Osteoblast (primary cell): ENCODE results near the gene PLEKHG5. TPM values are rescaled to one million over a fixed set of nuclear protein-coding genes. Genes with fewer than 3 reads are reported as not detected.
"Not testable (repeated sequence)": the region's sequence is repeated elsewhere in the genome, so short reads cannot be mapped to it uniquely, and the experiment has no call there.

Source experiments
- DNase-seq: peaks from one replicate; pipeline ENCODE4 v3.0.0; 2011; ENCODE audit warnings: low spot score, mixed read lengths; ENCODE audit not compliant: insufficient read length; ENCODE audit errors: missing footprints
- H2AFZ ChIP-seq: 2 replicates; pipeline ENCODE4 v1.6.0; 2011; ENCODE audit warnings: mild to moderate bottlenecking, low read length
- H3K27ac ChIP-seq: 2 replicates; pipeline ENCODE4 v1.5.1; 2011; ENCODE audit warnings: mild to moderate bottlenecking, low read depth, low read length, moderate library complexity
- H3K27me3 ChIP-seq: 2 replicates; pipeline ENCODE4 v1.6.0; 2012; ENCODE audit warnings: mild to moderate bottlenecking, control low read depth, inconsistent platforms, low read length, moderate library complexity; ENCODE audit not compliant: insufficient read depth
- H3K36me3 ChIP-seq: 2 replicates; pipeline ENCODE4 v1.5.1; 2011; ENCODE audit warnings: mild to moderate bottlenecking, low read length, control low read depth, moderate library complexity; ENCODE audit not compliant: insufficient read depth
- H3K4me1 ChIP-seq: 2 replicates; pipeline ENCODE4 v1.5.1; 2011; ENCODE audit warnings: mild to moderate bottlenecking, low read length, control low read depth, moderate library complexity; ENCODE audit not compliant: insufficient read depth
- H3K4me2 ChIP-seq: 2 replicates; pipeline ENCODE4 v1.6.0; 2011; ENCODE audit warnings: mild to moderate bottlenecking, low read length; ENCODE audit not compliant: insufficient read depth
- H3K4me3 ChIP-seq: fragments of 200-600 bp; sonication (generic); 3 replicates; pipeline ENCODE4 v1.5.1; 2012; ENCODE audit warnings: mild to moderate bottlenecking, low read length, inconsistent platforms; ENCODE audit not compliant: insufficient read depth
- H3K79me2 ChIP-seq: 2 replicates; pipeline ENCODE4 v1.6.0; 2012; ENCODE audit warnings: mild to moderate bottlenecking, low read length, control low read depth, inconsistent platforms; ENCODE audit not compliant: insufficient read depth
- H3K9me3 ChIP-seq: 2 replicates; pipeline ENCODE4 v1.5.1; 2011; ENCODE audit warnings: low read depth, low read length, control low read depth
- H4K20me1 ChIP-seq: 2 replicates; pipeline ENCODE4 v1.6.0; 2012; ENCODE audit warnings: mild to moderate bottlenecking, low read length, control low read depth; ENCODE audit not compliant: insufficient read depth
- CTCF ChIP-seq: IDR thresholded peaks from 2 replicates; pipeline ENCODE4 v1.5.1; 2011; ENCODE audit warnings: mild to moderate bottlenecking, low read depth, low read length, moderate library complexity; ENCODE audit errors: extremely low read depth
- total RNA-seq: library from RNA; depleted of rRNA; stranded (reverse); fragments of >200 nt; gene quantifications from 2 replicates; pipeline ENCODE4 v1.2.3, GENCODE V29; 2012

PLEKHG5 gene
- total RNA-seq, 1 donor = 11.2 TPM

GRCh38 chr1:6447016-6447817 lies 44.2 kb downstream of the PLEKHG5 start:
- Histone ChIP-seq H3K36me3 (no peaks in the 10 kb centered on the region), H3K4me3 (no peak overlapping the region), H3K9me3 (no peaks in the 10 kb centered on the region), H4K20me1 (no peaks in the 10 kb centered on the region), H2AFZ (no peak overlapping the region), H3K27me3 (peaks cover 45% of the 10 kb centered on the region), H3K79me2 (no peaks in the 10 kb centered on the region), H3K27ac (no peak overlapping the region), H3K4me2 (no peak overlapping the region), H3K4me1 (no peaks in the 10 kb centered on the region)
- no peak for DNase-seq
- TF ChIP-seq CTCF = no peak

- Histone ChIP-seq H4K20me1 (no peaks in the 10 kb centered on the region), H3K4me2 (no peak overlapping the region), H3K79me2 (no peaks in the 10 kb centered on the region), H3K36me3 (no peaks in the 10 kb centered on the region), H2AFZ (no peak overlapping the region), H3K4me3 (no peak overlapping the region), H3K4me1 (no peaks in the 10 kb centered on the region), H3K27me3 (peaks cover 49% of the 10 kb centered on the region), H3K9me3 (no peaks in the 10 kb centered on the region), H3K27ac (no peak overlapping the region)
- TF ChIP-seq CTCF = no peak
- no peak for DNase-seq
These were observed 44.8 kb downstream of the PLEKHG5 start for GRCh38 chr1:6446665-6447015.

- H2AFZ ChIP-seq = not testable (repeated sequence)
These were observed 45.5 kb downstream of the PLEKHG5 start for GRCh38 chr1:6445929-6446328.

GRCh38 chr1:6445062-6445763 lies 46.3 kb downstream of the PLEKHG5 start:
- Histone ChIP-seq H3K36me3 (no peaks in the 10 kb centered on the region), H2AFZ (no peak overlapping the region), H3K79me2 (no peaks in the 10 kb centered on the region), H3K9me3 (no peaks in the 10 kb centered on the region), H3K4me3 (no peak overlapping the region), H3K27ac (no peak overlapping the region), H3K4me1 (no peaks in the 10 kb centered on the region), H3K4me2 (no peak overlapping the region), H4K20me1 (no peaks in the 10 kb centered on the region), H3K27me3 (peaks cover 48% of the 10 kb centered on the region)
- peak; percentile 48 for TF ChIP-seq CTCF
- DNase-seq = peak; percentile 96

More at GRCh38 chr1:6445929-6446328, 45.5 kb downstream of the PLEKHG5 start:
- H3K36me3 ChIP-seq, H3K27ac ChIP-seq, H4K20me1 ChIP-seq, H3K4me1 ChIP-seq, H3K79me2 ChIP-seq, H3K4me2 ChIP-seq, H3K9me3 ChIP-seq, DNase-seq, H3K4me3 ChIP-seq: not testable (repeated sequence)
- H3K27me3 ChIP-seq = peaks cover 53% of the 10 kb centered on the region
